Peyer's patch (tissue), 4 donors: ENCODE measurements around the gene SCFD1. TPM values are rescaled to one million over a fixed set of nuclear protein-coding genes. Genes with fewer than 3 reads are reported as not detected.

Experiments
- DNase-seq, 3 donors: peaks; one replicate each; pipeline ENCODE4 v3.0.0-alpha.2; 2017 to 2019
- H3K27ac ChIP-seq, 4 donors: fragments of 200-600 bp; sonication (generic); one replicate each; pipeline ENCODE4 v1.5.1; 2016 to 2019
- H3K27me3 ChIP-seq, 2 donors: fragments of 200-600 bp; sonication (generic); one replicate each; pipeline ENCODE4 v1.5.1; 2019
- H3K36me3 ChIP-seq, 3 donors: fragments of 200-600 bp; sonication (generic); one replicate each; pipeline ENCODE4 v1.5.1; 2016 to 2019
- H3K4me1 ChIP-seq, 4 donors: fragments of 200-600 bp; sonication (generic); one replicate each; pipeline ENCODE4 v1.5.1; 2016 to 2019
- H3K4me3 ChIP-seq, 4 donors: fragments of 200-600 bp; sonication (generic); 1 replicate in 3 of 4; 2 replicates in 1 of 4; pipeline ENCODE4 v1.5.1; 2016 to 2019; ENCODE audit warnings: mild to moderate bottlenecking in 1 of 4
- H3K9me3 ChIP-seq, 4 donors: fragments of 200-600 bp; sonication (generic); one replicate each; pipeline ENCODE4 v1.5.1; 2016 to 2019; ENCODE audit warnings: mild to moderate bottlenecking in 1 of 4
- CTCF ChIP-seq, 6 experiments: fragments of 450-650 bp in 4 of 6; fragments of 200-600 bp in 2 of 6; sonication (generic) in 1 of 6; IDR thresholded peaks; one replicate each; pipeline ENCODE4 v1.5.1; 2017 to 2019; ENCODE audit warnings: antibody characterized with exemption in 6 of 6, mild to moderate bottlenecking in 3 of 6, moderate library complexity in 1 of 6
- POLR2A ChIP-seq, 2 donors: fragments of 450-650 bp; IDR thresholded peaks; one replicate each; pipeline ENCODE4 v1.5.1; 2017; ENCODE audit warnings: antibody characterized with exemption in 2 of 2, mild to moderate bottlenecking in 2 of 2, moderate library complexity in 2 of 2
- total RNA-seq, 4 donors: library from RNA; depleted of rRNA; stranded (reverse); fragments of >200 nt; gene quantifications; one replicate each; pipeline ENCODE4 v1.1.0, GENCODE V29; 2016

SCFD1 gene
- total RNA-seq, 4 donors from 2014 or later = 31.8 to 77.3 (median 53.0) TPM

- no peaks in the 10 kb centered on the region for H3K9me3 ChIP-seq
- H3K27me3 ChIP-seq = no peaks in the 10 kb centered on the region
- H3K4me3 ChIP-seq = no peak overlapping the region
- no peak for DNase-seq
- H3K27ac ChIP-seq = no peak overlapping the region
- H3K36me3 ChIP-seq = peaks cover 0 to 21% (median 0%) of the 10 kb centered on the region in 3 donors
- TF ChIP-seq POLR2A (IDR thresholded peaks at IDR 0.05) (no peak), CTCF (IDR thresholded peaks at IDR 0.05) (no peak)
- H3K4me1 ChIP-seq = no peaks in the 10 kb centered on the region
These were observed 97.0 kb downstream of the SCFD1 start for GRCh38 chr14:30719137-30719536.

GRCh38 chr14:30725763-30726162 is 103.6 kb downstream of the SCFD1 start:
- TF ChIP-seq CTCF (IDR thresholded peaks at IDR 0.05) (no peak), POLR2A (IDR thresholded peaks at IDR 0.05) (no peak)
- Histone ChIP-seq H3K27me3 (no peaks in the 10 kb centered on the region), H3K9me3 (no peaks in the 10 kb centered on the region), H3K4me3 (no peak overlapping the region), H3K36me3 (peaks cover 0 to 34% (median 0%) of the 10 kb centered on the region in 3 donors), H3K27ac (no peak overlapping the region), H3K4me1 (no peaks in the 10 kb centered on the region)
- DNase-seq = no peak

- Histone ChIP-seq H3K27ac (no peak overlapping the region), H3K4me3 (no peak overlapping the region), H3K4me1 (no peaks in the 10 kb centered on the region), H3K36me3 (peaks cover 0 to 29% (median 0%) of the 10 kb centered on the region in 3 donors), H3K9me3 (no peaks in the 10 kb centered on the region), H3K27me3 (no peaks in the 10 kb centered on the region)
- no peak for TF ChIP-seq CTCF (IDR thresholded peaks at IDR 0.05)
- TF ChIP-seq POLR2A (IDR thresholded peaks at IDR 0.05) = no peak
- no peak for DNase-seq
These were observed 106.4 kb downstream of the SCFD1 start for GRCh38 chr14:30728471-30728870.

- Histone ChIP-seq H3K4me1 (no peaks in the 10 kb centered on the region), H3K27ac (no peak overlapping the region), H3K4me3 (no peak overlapping the region), H3K36me3 (peaks cover 0 to 27% (median 0%) of the 10 kb centered on the region in 3 donors), H3K9me3 (no peaks in the 10 kb centered on the region), H3K27me3 (no peaks in the 10 kb centered on the region)
- TF ChIP-seq POLR2A (IDR thresholded peaks at IDR 0.05) (no peak), CTCF (IDR thresholded peaks at IDR 0.05) (no peak)
- no peak for DNase-seq
These were observed 115.8 kb downstream of the SCFD1 start for GRCh38 chr14:30737916-30738315.

GRCh38 chr14:30738978-30739377 is 116.9 kb downstream of the SCFD1 start:
- Histone ChIP-seq H3K4me3 (no peak overlapping the region), H3K27ac (no peak overlapping the region), H3K4me1 (no peaks in the 10 kb centered on the region), H3K9me3 (no peaks in the 10 kb centered on the region), H3K27me3 (no peaks in the 10 kb centered on the region), H3K36me3 (peaks cover 0 to 27% (median 0%) of the 10 kb centered on the region in 3 donors)
- TF ChIP-seq CTCF (IDR thresholded peaks at IDR 0.05) (no peak), POLR2A (IDR thresholded peaks at IDR 0.05) (no peak)
- DNase-seq = no peak

GRCh38 chr14:30748343-30748742 is 126.2 kb downstream of the SCFD1 start:
- Histone ChIP-seq H3K4me1 (no peaks in the 10 kb centered on the region), H3K27ac (no peak overlapping the region)

More at GRCh38 chr14:30748343-30748742, 126.2 kb downstream of the SCFD1 start:
- no peak for DNase-seq
- Histone ChIP-seq H3K9me3 (no peaks in the 10 kb centered on the region), H3K4me3 (no peak overlapping the region), H3K36me3 (no peaks in the 10 kb centered on the region), H3K27me3 (no peaks in the 10 kb centered on the region)
- TF ChIP-seq POLR2A (IDR thresholded peaks at IDR 0.05) = no peak
- TF ChIP-seq CTCF (IDR thresholded peaks at IDR 0.05) = no peak
